GM21529 (cell line): Measurements from ENCODE around the gene SH3GLB1.
A peak's percentile ranks its signal among the peaks of the same experiment; 100 is the strongest.

Experiments
- ATAC-seq: cut with Tn5 transposase; IDR thresholded peaks from one replicate; pipeline ENCODE4 v1.9.1; 2021; ENCODE audit not compliant: unreplicated experiment

The SH3GLB1 gene

DNA sequence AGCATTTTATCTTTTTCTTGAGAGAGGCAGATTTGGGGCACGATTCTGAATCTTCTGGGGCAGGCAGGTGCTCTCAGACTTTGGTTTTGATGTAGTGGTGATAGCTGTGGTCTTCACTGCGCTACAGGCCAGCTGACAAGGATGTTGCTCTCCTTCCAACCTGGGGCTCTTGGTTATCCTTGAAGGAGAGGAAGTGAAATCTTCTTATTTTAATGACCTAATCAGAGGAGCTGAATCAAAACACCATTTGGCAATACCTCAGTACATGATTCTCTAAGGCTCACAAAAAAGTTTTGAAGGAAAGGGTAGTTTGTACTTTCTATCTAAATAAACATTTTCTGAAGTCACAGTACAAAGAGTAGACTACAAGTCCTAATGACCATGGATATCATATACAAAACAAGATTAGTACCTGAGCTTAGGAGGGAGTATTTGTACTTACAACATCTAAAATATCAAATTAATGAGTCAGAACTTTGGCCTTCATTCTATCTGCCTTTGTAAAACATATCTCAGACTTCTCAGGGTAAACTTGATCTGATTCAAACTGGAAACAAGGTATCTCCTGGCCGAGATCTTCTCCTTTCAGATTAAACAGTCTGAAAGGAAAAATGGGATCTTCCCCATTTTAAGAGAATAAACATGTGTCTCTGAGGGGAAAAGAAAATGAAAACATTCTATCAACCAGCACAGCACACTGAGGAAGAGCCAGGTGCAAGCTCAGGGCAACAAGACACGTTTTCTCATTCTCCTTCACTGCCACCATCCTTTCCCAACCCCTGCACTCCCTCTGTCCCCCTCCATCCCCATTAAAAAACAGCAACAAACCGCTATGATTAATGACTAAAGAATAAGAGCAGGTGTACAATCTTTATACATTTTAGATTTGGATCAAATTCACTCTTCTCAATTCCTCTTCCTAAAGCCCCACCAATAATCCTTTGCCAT, 69.2 kb downstream of the SH3GLB1 start:
- ATAC-seq, result no peak

DNA sequence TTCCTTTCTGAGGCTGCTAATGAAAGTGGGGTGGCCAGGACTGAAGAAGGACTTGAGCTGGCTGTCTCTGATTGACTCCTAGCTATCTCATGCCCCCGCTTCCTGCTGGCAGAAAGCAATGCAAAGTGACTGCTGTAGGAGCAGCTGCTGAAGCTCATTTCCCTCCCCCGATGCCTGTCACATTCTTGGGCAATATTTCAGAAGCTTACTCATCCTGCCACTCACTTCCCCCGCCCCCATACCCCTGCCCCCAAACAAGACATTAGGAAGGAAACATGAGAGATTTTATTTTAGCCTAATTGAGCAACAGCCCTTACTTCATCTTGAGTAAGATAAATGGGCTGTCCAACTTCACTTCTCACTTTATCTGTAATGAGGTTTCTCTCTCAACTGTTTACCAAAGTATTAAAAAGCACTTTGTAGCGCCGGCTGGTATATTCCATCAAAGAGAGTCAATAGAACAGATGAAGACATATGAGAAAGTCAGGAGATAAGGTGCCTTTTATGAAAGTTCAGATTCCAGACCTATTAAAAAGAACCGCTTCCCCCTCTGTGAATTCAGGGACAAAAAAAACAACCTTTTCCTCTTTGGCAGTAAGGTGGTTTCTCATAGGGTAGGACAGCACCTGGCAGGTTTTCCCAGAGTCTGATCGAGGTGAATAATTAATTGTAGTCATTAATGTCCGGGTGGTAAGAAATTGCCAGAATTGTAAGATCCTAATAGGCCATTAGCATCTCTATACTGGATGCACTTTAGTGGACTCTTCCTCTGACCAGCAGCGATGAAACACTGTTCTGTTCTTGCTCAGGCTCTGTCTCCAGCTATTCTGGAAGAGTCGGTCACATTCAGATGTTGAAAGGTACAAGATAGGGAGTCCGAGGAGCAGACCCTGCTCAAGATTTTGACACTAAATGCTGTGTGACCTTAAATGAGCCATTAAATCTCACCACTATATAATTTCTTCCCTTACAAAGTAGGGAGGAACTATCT, 70.2 kb downstream of the SH3GLB1 start:
- peak; percentile 98 for ATAC-seq

DNA sequence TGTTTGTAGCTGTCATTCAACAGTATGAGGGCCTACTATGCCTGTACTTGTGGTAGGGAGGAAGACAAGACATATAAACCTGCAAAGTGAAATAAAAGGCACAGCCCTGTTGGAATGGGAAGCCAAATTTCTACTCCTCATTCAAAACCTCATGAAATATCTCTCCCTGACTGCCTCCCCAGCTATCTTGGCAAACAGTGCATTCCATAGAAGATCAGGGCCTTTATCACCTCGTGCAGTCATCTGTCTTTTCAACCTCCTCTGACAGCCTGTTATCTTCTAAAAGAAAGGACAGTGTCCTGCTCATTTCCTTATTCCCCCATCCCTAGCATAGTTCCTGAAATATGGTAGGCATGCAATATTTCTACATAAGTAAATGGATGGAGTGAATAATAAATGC, 71.0 kb downstream of the SH3GLB1 start:
- ATAC-seq, result no peak

DNA sequence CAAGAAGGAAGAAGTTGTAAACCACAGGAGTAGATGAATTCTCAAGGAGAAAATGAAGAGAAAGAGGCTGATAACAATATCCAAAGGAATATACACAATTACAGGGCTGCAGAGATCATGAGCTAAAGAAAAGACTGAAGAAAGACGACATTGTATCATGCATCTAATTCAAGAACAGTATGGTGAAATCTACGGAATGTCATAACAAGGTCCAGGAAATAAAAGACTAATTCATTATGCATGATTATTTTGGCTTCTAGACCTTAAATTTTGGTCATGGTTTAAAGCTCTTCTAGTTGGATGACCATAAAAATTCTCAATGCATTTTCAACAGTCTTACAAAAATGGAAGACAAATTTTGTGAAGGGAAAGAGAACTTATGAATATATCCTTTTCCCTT, 71.7 kb downstream of the SH3GLB1 start:
- ATAC-seq, result no peak

DNA sequence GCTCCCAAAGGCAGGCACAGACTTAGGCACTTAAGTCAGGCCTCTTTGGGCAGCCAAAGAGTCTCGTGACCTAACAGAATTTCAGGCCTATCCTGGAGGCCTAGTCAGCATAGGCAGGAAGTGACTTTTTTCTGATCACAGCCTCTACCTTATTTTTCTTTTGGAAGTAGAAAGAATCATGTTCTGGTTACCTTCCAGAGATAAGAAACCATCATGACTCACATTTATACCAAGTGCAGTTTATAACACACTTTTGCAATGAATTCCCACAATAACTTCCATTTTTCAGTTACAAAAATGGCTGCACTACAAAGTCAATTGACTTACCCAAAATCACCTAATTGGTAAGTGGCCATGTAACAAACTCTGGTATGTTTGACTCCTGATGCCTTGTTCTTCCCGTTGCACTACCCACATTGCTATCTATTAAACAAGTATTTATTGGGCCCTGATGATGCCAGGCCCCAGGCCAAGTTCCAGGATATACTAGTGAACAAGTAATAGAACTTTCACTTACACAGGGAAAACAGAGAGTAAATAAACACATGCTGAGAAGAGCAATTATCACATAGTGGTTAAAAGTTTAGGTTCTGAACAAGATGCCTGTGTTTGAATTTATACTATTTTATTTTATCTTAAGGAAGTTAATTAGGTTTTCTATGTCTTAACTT, 74.3 kb downstream of the SH3GLB1 start:
- ATAC-seq, result no peak

DNA sequence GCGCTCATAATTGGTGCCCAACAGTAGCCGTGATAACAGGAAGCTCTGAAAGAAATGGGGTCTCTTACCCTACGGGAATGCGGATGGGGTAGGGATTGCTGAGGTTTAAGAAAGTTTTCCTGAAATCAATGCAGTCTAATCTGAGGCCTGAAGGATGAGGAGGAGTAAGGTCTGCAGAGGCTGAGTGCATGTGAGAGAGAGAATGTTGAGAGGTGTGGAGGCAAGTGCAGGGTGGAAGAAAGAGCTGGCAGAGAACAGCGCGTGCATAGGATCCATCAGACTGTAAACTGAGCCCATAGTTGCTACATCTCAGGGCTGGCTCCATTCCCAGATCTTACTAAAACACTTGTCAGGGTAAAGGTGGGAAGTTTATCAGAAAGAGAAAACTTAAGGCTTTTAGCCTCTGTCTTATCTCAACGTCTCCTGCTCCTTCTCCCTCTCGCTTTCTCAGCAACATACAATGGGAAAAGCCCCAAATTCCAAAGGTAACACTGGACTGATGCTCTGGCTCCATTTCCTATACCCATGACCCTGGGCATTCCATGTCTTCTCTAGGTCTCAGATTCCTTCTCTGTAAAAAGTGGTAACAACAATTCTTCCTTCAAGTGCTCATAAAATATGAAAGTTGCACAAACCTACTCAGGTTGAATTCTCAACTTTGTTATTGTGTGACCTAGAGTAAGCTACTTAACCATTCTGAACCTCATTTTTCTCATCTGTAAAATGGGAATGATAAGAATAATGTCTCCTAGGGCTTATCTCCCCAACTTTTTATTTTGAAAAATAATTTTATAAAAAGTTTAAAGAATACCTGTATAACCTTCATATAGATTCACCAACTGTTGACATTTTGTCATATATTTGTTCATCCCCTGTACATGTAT, 75.2 kb downstream of the SH3GLB1 start:
- ATAC-seq, result no peak

DNA sequence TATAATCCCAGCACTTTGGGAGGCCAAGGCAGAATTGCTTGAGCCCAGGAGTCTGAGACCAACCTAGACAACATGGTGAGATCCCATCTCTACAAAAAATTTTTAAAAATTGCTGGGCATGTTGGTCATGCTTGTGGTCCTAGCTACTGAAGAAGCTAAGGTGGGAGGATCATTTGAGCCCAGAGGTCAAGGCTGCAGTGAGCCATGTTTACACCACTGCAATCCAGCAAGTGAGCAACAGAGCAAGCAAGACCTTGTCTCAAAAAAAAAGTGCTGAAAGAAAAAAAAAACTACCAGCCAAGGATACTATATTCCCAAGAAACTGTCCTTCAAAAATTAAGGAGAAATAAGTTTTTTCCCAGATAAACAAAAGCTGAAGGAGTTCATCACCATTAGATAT, 78.1 kb downstream of the SH3GLB1 start:
- no peak for ATAC-seq

DNA sequence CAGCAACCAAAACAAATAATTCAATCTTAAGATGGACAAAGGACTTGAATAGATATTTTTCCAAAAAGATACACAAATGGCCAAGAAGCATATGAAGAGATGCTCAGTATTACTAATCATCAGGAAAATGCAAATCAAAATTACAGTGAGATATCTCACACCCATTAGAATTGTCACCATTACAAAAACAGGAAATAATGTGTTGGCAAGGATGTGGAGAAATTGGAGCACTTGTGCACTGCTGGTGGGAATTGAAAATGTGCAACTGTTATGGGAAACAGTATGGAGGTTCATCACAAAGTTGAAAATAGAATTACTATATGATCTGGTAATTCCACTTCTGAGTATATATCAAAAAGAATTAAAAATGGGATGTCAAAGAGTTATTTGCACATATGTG, 83.2 kb downstream of the SH3GLB1 start:
- no peak for ATAC-seq

DNA sequence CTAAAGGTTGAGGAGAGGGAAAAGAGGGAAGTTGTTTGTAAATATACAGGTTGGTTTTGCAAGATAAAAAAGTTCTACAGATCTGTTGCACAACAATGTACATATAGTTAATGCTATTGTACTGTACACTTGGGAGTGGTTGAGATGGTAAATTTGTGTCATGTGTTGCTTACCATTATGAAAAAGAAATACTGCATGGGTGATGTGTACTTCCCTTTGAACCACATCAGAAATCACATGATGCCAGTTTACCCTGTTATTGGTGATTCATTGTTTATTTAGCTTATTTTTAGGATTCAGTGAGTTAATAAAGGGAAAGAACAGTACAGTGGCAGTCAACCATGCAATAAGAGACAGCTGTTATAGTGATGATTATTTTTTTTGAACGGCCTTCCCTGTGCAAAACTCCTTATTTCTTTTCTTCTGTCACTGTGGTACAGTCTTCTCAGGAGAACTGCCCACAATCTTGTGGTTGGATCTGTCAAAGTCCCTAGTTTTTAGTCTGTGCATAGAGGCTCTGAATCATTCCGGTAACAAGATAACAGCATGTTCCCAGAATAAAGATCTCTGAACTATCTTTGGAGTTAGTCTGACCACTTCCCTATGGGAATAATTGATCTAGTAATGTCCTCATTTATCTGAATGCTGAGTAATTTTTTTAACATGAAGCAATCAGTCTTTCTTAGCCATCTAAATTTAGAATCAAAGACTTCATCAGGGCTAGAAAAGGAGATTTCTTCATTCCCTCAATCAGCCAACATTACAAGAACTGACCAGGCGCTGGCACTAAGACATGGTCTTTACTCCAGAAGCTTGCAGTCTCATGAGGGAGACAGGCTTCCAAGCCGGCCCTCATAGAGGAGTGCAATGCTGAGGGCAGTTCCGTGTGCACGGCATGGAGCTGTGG, 84.2 kb downstream of the SH3GLB1 start:
- ATAC-seq, result no peak

DNA sequence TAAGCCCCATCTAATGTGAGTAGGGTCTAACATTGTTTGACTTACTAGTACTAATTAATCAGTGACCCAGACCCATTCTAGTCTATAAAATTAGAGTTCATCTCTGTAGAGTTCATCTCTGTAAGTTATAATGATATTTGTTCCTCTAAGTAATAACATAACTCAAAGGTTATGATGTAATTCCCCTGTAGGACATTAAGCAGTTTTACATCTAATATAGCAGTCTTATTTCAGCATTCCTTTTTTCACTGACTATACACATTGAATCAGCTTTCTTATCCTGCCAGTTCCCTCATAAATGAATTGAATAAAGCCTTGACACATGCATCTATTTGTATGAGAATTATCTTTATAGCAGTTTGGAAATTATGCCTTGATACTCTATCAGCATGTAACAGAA, 90.9 kb downstream of the SH3GLB1 start:
- ATAC-seq, result no peak
